Sigmoid colon (tissue), 4 donors: ENCODE data around the gene SNTG2.

Source experiments
- CTCF ChIP-seq, 4 experiments: fragments of 450-650 bp in 3 of 4; fragments of 200-600 bp in 1 of 4; IDR thresholded peaks; one replicate each; pipeline ENCODE4 v1.5.1; 2016 to 2019; ENCODE audit warnings: antibody characterized with exemption in 4 of 4, mild to moderate bottlenecking in 3 of 4, moderate library complexity in 2 of 4
- EP300 ChIP-seq, 4 donors: sonication (generic); formaldehyde crosslinking; IDR thresholded peaks; one replicate each; pipeline ENCODE4 v1.6.1; 2017; ENCODE audit warnings: antibody characterized with exemption in 4 of 4

- no peak for TF ChIP-seq EP300 (IDR thresholded peaks at IDR 0.05)
- TF ChIP-seq CTCF (IDR thresholded peaks at IDR 0.05), result no peak
These were observed 192.5 kb downstream of the SNTG2 start for GRCh38 chr2:1143129-1143528.
